K562 (cell line): ENCODE results near the gene RAMACL.

Experiments
- BMI1 ChIP-seq: fragments of 150-350 bp; IDR thresholded peaks from 2 replicates; pipeline ENCODE4 v1.6.1; 2014; ENCODE audit warnings: low read length
- EP300 ChIP-seq: IDR thresholded peaks from 2 replicates; pipeline ENCODE4 v1.6.1; 2012; ENCODE audit warnings: low read length, improper control_type of control experiment
- KDM5B ChIP-seq: fragments of 200-600 bp; sonication (generic); IDR thresholded peaks from 2 replicates; pipeline ENCODE4 v1.6.1; 2012; ENCODE audit warnings: low read depth, mild to moderate bottlenecking, moderate library complexity, low read length, control low read depth, inconsistent platforms; ENCODE audit not compliant: insufficient replicate concordance
- LCOR ChIP-seq: sonication (generic); formaldehyde crosslinking; IDR thresholded peaks from 2 replicates; pipeline ENCODE4 v1.8.0; 2022; ENCODE audit warnings: mild to moderate bottlenecking, missing genetic modification reagents
- ZBTB8A ChIP-seq: fragments of 450-650 bp; IDR thresholded peaks from 2 replicates; pipeline ENCODE4 v1.6.1; 2018; ENCODE audit warnings: mild to moderate bottlenecking, moderate library complexity; ENCODE audit not compliant: partially characterized antibody

DNA sequence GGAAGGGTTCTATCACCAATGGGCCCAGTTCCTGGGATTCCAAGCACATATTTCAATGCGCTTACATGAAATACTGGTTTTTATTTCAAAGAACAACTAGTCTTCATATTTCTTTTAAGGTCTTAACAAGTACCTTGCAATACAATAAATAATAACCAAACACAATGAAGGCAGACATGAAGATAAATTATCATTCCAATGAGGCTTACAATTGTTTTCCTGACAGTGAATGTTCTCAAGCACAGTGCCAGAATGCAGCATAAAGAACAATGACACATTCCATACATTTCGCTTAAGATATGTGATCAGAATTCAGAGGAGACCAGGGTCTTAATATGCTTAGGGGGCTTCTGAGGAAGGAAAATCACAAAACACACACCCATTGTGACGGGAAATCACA, 26.3 kb downstream of the RAMACL start:
- TF ChIP-seq BMI1 (no peak), LCOR (CRISPR knock-in tag) (no peak), EP300 (no peak), ZBTB8A (no peak), KDM5B (no peak)
